Brain microvascular endothelial cell (primary cell): Measurements from ENCODE around the gene TMEM175.

Source experiments
- DNase-seq: peaks from one replicate; pipeline ENCODE4 v3.0.0-alpha.2; 2020
- H3K27ac ChIP-seq: fragments of 250-450 bp; sonication (Bioruptor Pico); 2 replicates; pipeline ENCODE4 v1.5.1; 2020; ENCODE audit warnings: mild to moderate bottlenecking, moderate library complexity
- H3K27me3 ChIP-seq: fragments of 250-450 bp; sonication (Bioruptor Pico); replicated peaks from 2 replicates; pipeline ENCODE4 v1.5.1; 2020; ENCODE audit warnings: mild to moderate bottlenecking
- H3K36me3 ChIP-seq: fragments of 250-450 bp; sonication (Bioruptor Pico); replicated peaks from 2 replicates; pipeline ENCODE4 v1.5.1; 2020; ENCODE audit warnings: mild to moderate bottlenecking
- H3K4me3 ChIP-seq: 2 replicates; pipeline ENCODE4 v1.5.1; 2011; ENCODE audit warnings: low read depth, mild to moderate bottlenecking, control low read depth, low read length, moderate library complexity
- in situ Hi-C: cut with HindIII; loops from 2 replicates; pipeline ENCODE4 v1.10.0; 2017; ENCODE audit warnings: low sequenced_read_pairs, low pct_ligation_motif_present
- TF ChIP-seq, protein P1 (sequence below): IDR thresholded peaks from 2 replicates; pipeline ENCODE4 v1.5.1; 2011; ENCODE audit warnings: low read depth, mild to moderate bottlenecking, moderate library complexity, low read length, control low read depth, inconsistent platforms; ENCODE audit errors: missing control alignments

The TMEM175 gene

DNA sequence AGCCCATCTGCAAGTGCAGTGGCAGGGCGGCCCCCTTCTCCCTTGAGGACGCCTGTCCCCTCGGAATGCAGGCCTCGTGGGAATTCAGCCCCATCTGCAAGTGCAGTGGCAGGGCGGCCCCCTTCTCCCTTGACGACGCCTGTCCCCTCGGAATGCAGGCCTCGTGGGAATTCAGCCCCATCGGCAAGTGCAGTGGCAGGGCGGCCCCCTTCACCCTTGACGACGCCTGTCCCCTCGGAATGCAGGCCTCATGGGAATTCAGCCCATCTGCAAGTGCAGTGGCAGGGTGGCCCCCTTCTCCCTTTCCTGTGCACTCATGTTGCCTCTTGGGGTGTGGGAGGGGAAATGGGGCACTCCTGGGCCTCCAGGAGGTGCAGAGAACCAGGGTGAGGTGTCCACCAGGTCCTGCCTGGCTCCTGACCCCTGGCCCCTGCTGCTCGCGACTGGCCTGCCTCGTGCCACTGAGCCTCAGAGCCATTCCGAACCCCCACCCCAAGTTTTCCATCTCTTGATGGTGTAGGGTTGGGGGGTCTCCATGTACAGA lies 67.7 kb downstream of the TMEM175 start:
- no peak for DNase-seq
- TF ChIP-seq, protein P1, sequence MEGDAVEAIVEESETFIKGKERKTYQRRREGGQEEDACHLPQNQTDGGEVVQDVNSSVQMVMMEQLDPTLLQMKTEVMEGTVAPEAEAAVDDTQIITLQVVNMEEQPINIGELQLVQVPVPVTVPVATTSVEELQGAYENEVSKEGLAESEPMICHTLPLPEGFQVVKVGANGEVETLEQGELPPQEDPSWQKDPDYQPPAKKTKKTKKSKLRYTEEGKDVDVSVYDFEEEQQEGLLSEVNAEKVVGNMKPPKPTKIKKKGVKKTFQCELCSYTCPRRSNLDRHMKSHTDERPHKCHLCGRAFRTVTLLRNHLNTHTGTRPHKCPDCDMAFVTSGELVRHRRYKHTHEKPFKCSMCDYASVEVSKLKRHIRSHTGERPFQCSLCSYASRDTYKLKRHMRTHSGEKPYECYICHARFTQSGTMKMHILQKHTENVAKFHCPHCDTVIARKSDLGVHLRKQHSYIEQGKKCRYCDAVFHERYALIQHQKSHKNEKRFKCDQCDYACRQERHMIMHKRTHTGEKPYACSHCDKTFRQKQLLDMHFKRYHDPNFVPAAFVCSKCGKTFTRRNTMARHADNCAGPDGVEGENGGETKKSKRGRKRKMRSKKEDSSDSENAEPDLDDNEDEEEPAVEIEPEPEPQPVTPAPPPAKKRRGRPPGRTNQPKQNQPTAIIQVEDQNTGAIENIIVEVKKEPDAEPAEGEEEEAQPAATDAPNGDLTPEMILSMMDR: no peak
- no peak overlapping the region for H3K27ac ChIP-seq
- no peaks in the 10 kb centered on the region for H3K36me3 ChIP-seq
- no peak overlapping the region for H3K4me3 ChIP-seq
- in situ Hi-C loops: no loop called here
- peaks cover 71% of the 10 kb centered on the region for H3K27me3 ChIP-seq

GRCh38 chr4:1000686-1001260 lies 68.5 kb downstream of the TMEM175 start:
- Histone ChIP-seq H3K27me3 (peaks cover 69% of the 10 kb centered on the region), H3K4me3 (no peak overlapping the region), H3K27ac (no peak overlapping the region), H3K36me3 (no peaks in the 10 kb centered on the region)
- in situ Hi-C loops: no loop called here
- no peak for DNase-seq
- TF ChIP-seq, protein P1: no peak

DNA sequence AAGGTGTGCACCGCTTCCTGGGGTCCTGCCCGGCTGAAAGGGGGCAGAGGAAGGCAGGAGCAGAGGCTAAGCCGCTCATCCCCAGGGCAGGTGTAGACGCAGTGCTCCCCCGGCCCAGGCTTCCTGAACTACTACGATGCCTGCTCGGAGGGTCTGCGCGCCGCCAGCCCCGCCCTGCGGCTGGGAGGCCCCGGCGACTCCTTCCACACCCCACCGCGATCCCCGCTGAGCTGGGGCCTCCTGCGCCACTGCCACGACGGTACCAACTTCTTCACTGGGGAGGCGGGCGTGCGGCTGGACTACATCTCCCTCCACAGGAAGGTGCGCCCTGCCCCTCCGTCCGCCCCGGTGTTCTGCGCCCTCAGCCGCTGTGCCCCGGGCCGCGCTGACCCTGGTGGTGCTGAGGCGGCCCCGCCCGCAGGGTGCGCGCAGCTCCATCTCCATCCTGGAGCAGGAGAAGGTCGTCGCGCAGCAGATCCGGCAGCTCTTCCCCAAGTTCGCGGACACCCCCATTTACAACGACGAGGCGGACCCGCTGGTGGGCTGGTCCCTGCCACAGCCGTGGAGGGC lies 69.4 kb downstream of the TMEM175 start:
- H3K4me3 ChIP-seq: no peak overlapping the region
- DNase-seq: no peak
- H3K27ac ChIP-seq: no peak overlapping the region
- in situ Hi-C loops: no loop called here
- TF ChIP-seq, protein P1: no peak
- H3K27me3 ChIP-seq: peaks cover 61% of the 10 kb centered on the region
- H3K36me3 ChIP-seq: no peaks in the 10 kb centered on the region

DNA sequence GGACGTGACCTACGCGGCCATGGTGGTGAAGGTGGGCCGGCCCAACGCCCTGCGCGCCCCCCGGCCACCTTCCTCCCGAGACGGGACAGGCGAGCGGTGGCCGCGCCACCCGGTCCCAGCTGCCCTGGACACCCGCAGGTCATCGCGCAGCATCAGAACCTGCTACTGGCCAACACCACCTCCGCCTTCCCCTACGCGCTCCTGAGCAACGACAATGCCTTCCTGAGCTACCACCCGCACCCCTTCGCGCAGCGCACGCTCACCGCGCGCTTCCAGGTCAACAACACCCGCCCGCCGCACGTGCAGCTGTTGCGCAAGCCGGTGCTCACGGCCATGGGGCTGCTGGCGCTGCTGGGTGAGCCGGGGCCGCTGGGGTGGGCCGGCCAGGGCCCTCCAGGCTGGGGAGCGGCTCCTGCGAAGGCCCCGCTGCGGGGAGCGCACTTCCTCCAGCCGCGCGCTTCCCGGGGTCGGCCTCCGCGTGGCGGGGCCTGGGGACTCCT lies 69.9 kb downstream of the TMEM175 start:
- Histone ChIP-seq H3K27ac (no peak overlapping the region), H3K4me3 (no peak overlapping the region), H3K27me3 (peaks cover 56% of the 10 kb centered on the region), H3K36me3 (no peaks in the 10 kb centered on the region)
- TF ChIP-seq, protein P1: no peak
- in situ Hi-C loops: no loop called here
- DNase-seq: no peak

DNA sequence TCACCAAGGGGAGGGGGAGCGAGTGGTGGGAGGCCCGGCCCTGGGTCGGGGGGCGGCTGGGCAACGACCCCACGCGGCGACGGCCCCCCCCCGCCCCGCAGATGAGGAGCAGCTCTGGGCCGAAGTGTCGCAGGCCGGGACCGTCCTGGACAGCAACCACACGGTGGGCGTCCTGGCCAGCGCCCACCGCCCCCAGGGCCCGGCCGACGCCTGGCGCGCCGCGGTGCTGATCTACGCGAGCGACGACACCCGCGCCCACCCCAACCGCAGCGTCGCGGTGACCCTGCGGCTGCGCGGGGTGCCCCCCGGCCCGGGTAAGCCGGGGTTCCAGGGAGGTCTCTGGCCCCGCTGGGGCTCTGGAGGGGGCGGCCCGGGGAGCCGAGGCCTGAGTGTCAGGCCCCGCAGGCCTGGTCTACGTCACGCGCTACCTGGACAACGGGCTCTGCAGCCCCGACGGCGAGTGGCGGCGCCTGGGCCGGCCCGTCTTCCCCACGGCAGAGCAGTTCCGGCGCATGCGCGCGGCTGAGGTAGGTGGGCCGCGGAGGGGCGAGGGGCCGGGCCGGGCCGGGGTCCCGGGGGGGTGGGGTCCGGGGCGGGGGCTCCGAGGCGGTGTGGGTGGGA lies 70.5 kb downstream of the TMEM175 start:
- TF ChIP-seq, protein P1: no peak
- H3K27me3 ChIP-seq: peaks cover 52% of the 10 kb centered on the region
- DNase-seq: no peak
- in situ Hi-C loops: no loop called here
- H3K27ac ChIP-seq: no peak overlapping the region
- H3K36me3 ChIP-seq: no peaks in the 10 kb centered on the region
- H3K4me3 ChIP-seq: no peak overlapping the region
